HG03097 (cell line): ENCODE measurements around the gene ZNF280A.

Source experiments
- ATAC-seq: cut with Tn5 transposase; IDR thresholded peaks from one replicate; pipeline ENCODE4 v1.9.1; 2021; ENCODE audit not compliant: unreplicated experiment, low FRiP score

The ZNF280A gene

GRCh38 chr22:22520020-22520656 is at the start of gene ZNF280A:
ZNF280A (minus strand) TSS chr22:22520270; CDS start chr22:22515630, 4,640 bp downstream.
- no peak for ATAC-seq

- ATAC-seq: no peak
Measured at GRCh38 chr22:22569218-22569617, 49.1 kb upstream of the ZNF280A start.

- ATAC-seq: no peak
Measured at GRCh38 chr22:22565981-22566380, 45.9 kb upstream of the ZNF280A start.

GRCh38 chr22:22558972-22559603 is 39.0 kb upstream of the ZNF280A start, which contains the start of gene PRAME:
PRAME (minus strand) TSS chr22:22559265; CDS start chr22:22556832, 2,433 bp downstream.
- ATAC-seq: no peak

GRCh38 chr22:22558071-22558971 is 38.3 kb upstream of the ZNF280A start:
- no peak for ATAC-seq

- ATAC-seq: no peak
Measured at GRCh38 chr22:22556995-22557925, 37.2 kb upstream of the ZNF280A start.

GRCh38 chr22:22556578-22556977 is 36.5 kb upstream of the ZNF280A start:
- ATAC-seq: no peak

GRCh38 chr22:22555596-22555995 is 35.5 kb upstream of the ZNF280A start:
- ATAC-seq: no peak

GRCh38 chr22:22554587-22555284 is 34.7 kb upstream of the ZNF280A start:
- no peak for ATAC-seq

GRCh38 chr22:22553735-22554586 is 33.9 kb upstream of the ZNF280A start:
- ATAC-seq: no peak

- ATAC-seq: no peak
Measured at GRCh38 chr22:22553141-22553540, 33.1 kb upstream of the ZNF280A start.

- no peak for ATAC-seq
Measured at GRCh38 chr22:22552630-22553029, 32.6 kb upstream of the ZNF280A start.

- ATAC-seq: no peak
Measured at GRCh38 chr22:22550789-22551434, 30.8 kb upstream of the ZNF280A start.

GRCh38 chr22:22548910-22549309 is 28.8 kb upstream of the ZNF280A start:
- ATAC-seq: no peak

- ATAC-seq: no peak
Measured at GRCh38 chr22:22548317-22548716, 28.2 kb upstream of the ZNF280A start.

- no peak for ATAC-seq
Measured at GRCh38 chr22:22547692-22548300, 27.7 kb upstream of the ZNF280A start.

- ATAC-seq: no peak
Measured at GRCh38 chr22:22547226-22547625, 27.2 kb upstream of the ZNF280A start.

- ATAC-seq: no peak
Measured at GRCh38 chr22:22546490-22546889, 26.4 kb upstream of the ZNF280A start.
